Measurements from ENCODE around the gene UBR7.
"Not testable (repeated sequence)": the region's sequence is repeated elsewhere in the genome, so short reads cannot be mapped to it uniquely, and the experiment has no call there.

- TF ChIP-seq CTCF (IDR thresholded peaks at IDR 0.05; ENCODE audit: insufficient read depth, low read length); REST (IDR thresholded peaks at IDR 0.05; ENCODE audit: insufficient replicate concordance, low read depth); POLR2AphosphoS5 (IDR thresholded peaks at IDR 0.05; ENCODE audit: low read depth); GABPA (IDR thresholded peaks at IDR 0.05; ENCODE audit: low read depth); SPI1 (IDR thresholded peaks at IDR 0.05; ENCODE audit: borderline replicate concordance, low read depth): not testable (repeated sequence)
These were observed 26.0 kb downstream of the UBR7 start for GRCh38 chr14:93233078-93233477.
